GM19395 (cell line): Measurements from ENCODE around the gene GABPB2.
"Not testable (repeated sequence)": the region's sequence is repeated elsewhere in the genome, so short reads cannot be mapped to it uniquely, and the experiment has no call there.

Experiments used
- ATAC-seq: cut with Tn5 transposase; IDR thresholded peaks from one replicate; pipeline ENCODE4 v1.9.1; 2021; ENCODE audit warnings: mild to moderate bottlenecking, moderate library complexity; ENCODE audit not compliant: unreplicated experiment

Gene GABPB2

GRCh38 chr1:151059109-151060006 is 11.2 kb upstream of the GABPB2 start, which contains the start of gene CDC42SE1:
CDC42SE1 (minus strand) TSS chr1:151059622; CDS start chr1:151055730, 3,892 bp downstream.
- peak; percentile 78 for ATAC-seq

DNA sequence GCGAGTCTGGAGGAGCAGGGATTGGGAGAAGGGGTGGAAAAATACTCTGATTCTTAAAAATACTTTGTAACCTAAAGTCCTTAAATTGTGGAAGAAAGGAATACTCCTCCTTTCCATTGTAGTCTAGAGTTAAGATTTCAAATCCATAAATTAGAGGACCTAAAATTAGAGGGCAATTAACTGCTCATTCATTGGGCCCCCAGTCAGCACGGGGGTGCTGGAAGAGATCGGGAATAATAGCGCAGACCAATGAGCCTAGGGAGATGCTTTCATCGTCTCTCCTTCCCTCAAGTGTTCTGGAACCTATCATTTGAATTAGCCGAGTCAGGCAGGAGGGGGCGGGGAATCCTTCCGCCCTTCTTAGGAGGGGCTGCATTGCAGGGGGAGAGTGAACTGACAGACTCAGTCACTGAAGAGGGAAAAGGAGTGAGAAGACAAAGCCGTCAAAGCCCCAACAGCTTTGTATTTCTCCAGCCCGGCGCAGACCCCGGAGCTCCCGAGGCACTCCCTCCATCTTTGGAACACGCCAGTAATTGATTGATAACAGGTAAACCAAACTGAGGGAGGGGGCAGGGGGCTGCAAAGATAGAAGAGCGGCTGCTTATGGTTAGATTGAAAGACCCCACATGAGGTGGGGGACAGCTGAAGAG is 10.4 kb upstream of the GABPB2 start, which contains the start of gene MLLT11:
MLLT11 (plus strand) TSS at position 391 of the 650 bp plus-strand sequence. CDS start 6,828 bp downstream, outside the sequence.
- ATAC-seq: no peak

- no peak for ATAC-seq
Observed at GRCh38 chr1:151060657-151061421, 9.7 kb upstream of the GABPB2 start.

- no peak for ATAC-seq
Observed at GRCh38 chr1:151061704-151062103, 8.9 kb upstream of the GABPB2 start.

DNA sequence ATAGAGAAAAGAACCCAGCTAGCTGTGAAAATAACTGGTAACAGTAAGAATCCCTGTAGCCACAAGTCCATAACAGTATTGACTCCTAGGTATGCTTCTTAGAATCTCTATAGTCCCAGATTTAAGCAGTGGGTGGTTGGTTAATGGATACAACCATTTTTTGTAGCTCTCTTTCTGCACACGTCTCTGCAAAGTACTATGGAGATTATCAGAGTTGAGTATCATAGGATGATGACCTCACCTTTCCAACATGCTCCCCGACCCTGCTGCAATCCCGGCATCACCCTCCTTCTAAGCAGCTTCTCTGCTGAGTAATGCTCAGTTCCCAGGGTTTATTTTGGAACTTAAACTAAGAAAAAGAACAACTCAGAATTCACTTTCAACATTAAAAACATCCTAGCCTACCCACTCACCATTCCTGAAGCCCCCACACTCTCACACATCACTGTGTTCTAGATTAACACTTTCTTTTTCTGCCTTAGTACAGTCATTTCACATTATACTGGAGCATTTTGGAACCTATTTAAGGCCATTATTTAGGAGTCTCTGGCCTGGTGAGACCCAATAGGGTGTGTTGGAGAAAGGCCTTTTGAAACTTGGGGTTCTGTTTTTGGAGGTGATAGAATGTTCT is 7.7 kb upstream of the GABPB2 start:
- no peak for ATAC-seq

- no peak for ATAC-seq
Observed at GRCh38 chr1:151065089-151065645, 5.4 kb upstream of the GABPB2 start.

DNA sequence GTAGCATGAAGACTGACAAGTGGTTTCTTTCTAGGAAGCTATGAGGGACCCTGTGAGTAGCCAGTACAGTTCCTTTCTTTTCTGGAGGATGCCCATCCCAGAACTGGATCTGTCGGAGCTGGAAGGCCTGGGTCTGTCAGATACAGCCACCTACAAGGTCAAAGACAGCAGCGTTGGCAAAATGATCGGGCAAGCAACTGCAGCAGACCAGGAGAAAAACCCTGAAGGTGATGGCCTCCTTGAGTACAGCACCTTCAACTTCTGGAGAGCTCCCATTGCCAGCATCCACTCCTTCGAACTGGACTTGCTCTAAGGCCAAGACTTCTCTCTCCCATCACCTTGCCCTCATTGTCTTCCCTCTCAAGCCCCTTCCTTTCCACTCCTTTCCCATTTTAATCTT is 3.4 kb upstream of the GABPB2 start:
- ATAC-seq: no peak

GRCh38 chr1:151069103-151069486 is 1.5 kb upstream of the GABPB2 start:
- no peak for ATAC-seq

- ATAC-seq: no peak
Observed at GRCh38 chr1:151072224-151072623, 1.7 kb downstream of the GABPB2 start.

DNA sequence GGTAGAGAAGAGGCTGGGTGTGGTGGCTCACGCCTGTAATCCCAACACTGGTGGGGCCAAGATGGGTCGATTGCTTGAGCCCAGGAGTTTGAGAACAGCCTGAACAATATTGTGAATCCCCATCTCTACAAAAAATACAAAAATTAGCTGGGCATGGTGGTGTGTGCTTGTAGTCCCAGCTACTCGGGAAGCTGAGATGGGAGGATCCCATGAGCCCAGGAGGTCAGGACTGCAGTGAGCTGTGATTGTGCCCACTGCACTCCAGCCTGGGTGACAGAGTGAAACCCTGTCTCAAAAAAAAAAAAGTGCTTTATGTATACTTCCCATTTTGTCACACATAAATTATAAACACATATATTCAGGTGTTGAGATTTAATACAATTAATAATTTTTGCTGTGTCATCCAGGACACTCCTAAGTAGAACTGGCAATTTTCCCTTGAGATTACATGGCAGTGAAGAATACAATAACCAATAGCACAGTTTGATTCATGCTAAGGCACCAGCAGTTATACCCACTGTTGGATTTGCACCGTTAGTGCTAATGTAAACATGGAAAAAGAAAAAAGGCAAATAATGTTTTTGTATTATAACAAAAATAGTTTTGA is 15.5 kb downstream of the GABPB2 start:
- no peak for ATAC-seq

DNA sequence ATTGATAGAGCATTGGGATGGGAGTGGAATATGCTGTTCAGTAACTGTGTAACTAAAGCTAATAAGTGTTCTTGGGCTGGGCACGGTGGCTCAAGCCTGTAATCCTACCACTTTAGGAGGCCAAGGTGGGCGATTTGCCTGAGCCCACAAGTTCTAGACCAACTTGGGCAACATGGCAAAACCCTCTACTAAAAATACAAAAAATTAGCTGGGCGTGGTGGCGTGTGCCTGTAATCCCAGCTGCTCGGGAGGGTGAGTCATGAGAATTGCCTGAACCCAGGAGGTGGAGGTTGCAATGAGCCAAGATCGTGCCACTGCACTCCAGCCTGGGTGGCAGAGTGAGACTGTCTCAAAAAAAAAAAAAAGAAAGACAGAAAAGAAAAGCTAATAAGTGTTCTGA is 26.9 kb downstream of the GABPB2 start:
- not testable (repeated sequence) for ATAC-seq

DNA sequence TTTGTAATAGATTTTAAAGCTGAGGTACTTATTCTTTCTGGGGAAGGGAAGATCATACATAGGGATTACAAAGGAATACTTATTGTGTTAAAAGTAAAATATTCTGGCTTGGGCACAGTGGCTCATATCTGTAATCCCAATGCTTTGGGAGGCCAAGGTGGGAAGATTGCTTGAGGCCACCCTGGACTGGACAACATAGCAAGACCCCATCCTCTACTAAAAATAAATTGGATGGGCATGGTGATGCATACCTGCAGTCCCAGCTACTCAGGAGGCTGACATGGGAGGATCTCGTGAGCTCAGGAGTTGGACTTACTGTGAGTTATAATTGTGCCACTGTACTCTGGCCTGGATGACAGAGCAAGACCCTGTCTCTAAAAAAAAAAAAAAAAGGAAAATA is 27.6 kb downstream of the GABPB2 start:
- ATAC-seq: no peak

DNA sequence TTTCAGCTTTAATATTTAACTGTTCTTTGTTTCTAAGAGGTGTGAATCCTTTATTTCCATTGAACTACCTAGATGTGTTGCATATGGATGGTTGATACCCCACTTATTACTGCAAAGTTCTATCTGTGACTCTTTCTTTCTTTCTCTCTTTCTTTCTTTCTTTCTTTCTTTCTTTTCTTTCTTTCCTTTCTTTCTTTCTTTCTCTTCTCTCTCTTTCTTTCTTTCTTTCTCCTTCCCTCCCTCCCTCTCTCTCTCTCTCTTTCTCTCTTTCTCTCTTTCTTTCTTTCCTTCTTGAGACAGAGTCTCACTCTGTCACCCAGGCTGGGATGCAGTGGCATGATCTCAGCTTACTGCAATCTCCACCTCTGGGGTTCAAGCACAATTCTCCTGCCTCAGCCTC is 34.1 kb downstream of the GABPB2 start:
- no peak for ATAC-seq

DNA sequence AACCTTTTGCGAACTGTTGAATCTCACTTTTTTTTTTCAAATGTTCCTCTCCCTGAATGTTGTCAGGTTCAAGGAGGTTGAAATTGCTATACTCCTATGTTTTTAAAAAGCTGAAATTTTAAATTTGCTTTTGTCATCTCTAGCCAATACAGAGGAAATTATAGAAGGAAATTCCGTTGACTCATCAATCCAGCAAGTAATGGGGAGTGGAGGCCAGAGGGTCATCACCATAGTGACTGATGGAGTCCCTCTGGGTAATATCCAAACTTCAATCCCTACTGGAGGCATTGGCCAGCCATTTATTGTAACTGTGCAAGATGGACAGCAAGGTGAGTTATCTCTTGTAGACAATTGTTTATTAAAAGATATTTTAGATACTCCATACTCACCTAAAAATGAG is 36.3 kb downstream of the GABPB2 start:
- no peak for ATAC-seq

DNA sequence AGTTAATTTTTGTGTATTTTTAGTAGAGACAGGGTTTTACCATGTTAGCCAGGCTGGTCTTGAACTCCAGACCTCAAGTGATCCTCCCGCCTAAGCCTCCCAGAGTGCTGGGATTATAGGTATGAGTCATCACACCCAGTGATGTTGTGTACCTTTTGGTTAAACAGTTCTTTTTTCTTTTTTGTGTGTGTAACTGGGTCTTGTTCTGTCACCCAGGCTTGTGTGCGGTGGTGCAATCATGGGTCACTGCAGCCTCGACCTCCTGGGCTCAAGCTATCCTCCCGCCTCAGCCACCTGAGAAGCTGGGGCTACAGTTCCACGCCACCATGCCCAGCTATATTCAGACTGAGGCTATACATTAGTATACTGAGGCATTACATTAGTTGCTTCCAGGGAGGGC is 37.8 kb downstream of the GABPB2 start:
- ATAC-seq: no peak

DNA sequence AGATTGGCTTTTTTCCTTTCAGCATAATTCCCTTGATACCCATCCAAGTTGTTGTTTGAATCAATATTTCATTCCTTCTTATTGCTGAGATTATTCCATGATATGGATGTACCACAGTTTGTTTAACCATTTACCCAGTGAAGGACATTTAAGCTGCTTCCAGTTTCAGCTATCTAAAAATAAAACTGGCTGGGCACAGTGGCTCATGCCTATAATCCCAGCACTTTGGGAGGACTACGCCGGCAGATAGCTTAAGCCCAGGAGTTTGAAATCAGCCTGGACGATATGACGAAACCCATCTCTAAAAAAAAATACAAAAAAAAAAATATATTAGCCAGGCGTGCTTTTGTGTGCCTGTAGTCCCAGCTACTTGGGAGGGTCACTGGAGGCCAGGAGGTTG is 43.3 kb downstream of the GABPB2 start:
- ATAC-seq: no peak

DNA sequence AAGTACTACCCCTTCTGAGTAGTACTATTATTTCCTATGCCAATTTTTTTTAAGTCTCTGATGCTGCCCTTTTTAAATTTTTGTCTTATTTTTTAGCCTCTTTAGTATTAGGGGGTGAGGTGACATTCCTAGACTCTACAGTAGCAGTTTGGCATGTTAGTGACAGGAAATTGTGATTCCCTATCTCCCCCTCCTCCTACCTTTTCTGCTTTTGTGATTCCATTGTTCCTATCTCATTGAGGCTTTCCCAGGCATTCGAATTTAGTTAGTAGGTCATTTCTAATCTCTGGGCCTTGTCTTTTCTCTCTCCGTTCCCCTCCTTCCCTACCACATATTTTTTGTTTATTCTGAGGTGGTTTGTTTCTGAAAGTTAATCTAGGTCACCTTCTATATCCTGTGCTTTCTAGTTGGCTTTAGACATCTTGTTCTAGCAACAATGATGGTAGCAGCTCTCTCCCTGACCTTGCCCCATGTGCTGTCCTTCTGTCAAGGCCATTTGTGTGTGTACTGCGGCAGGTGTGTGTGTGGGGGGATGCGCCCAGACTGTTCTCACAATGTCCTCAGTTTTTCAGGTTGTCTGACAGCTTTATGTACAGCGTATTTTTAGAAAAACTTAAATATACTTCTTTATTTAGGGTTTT is 54.3 kb downstream of the GABPB2 start:
- ATAC-seq: no peak

- no peak for ATAC-seq
Observed at GRCh38 chr1:151128800-151129199, 58.2 kb downstream of the GABPB2 start.

DNA sequence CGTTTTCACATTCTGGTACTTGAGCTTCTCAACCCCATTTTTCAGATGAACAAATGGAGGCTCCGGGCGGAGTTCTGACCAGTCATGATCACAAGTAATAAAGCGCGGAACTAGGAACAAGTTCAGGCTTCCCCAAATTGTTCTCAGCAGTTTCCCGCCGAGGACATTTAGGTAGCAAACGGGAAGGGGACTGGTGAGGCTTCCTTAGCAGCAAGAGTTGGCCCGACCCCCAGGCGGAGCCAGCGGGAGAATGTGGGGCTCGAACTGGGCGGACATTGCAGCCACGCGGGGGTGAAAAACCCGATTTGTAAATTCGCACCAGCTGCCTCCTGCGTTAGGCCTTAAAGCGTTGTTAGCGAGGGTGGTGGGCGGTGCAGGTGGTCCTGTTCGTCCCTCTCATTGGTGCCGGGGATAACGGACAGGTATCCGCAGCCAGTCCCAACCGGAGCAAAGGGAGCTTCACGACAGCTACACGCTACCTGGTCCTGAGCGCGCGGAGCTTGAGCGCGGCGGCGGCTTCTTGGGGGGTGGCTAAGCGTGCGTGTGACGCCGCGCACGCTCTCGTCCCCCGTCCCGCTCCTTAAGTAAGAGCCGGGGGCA is 60.5 kb downstream of the GABPB2 start:
- ATAC-seq: peak; percentile 79
